Tibial nerve (tissue), 4 donors: ENCODE data around the gene OR5AU1. TPM values are rescaled to one million over a fixed set of nuclear protein-coding genes. Genes with fewer than 3 reads are reported as not detected.

Experiments
- DNase-seq, 2 donors: peaks; one replicate each; pipeline ENCODE4 v3.0.0-alpha.2; 2019; ENCODE audit warnings: low spot score in 2 of 2
- H3K27ac ChIP-seq, 4 donors: fragments of 200-600 bp; sonication (generic) in 3 of 4; one replicate each; pipeline ENCODE4 v1.5.1; 2017 to 2019; ENCODE audit warnings: mild to moderate bottlenecking in 1 of 4
- H3K27me3 ChIP-seq, 2 donors: fragments of 200-600 bp; sonication (generic) in 1 of 2; one replicate each; pipeline versions ENCODE4 v1.5.1 to v1.6.0; 2017 to 2019
- H3K36me3 ChIP-seq, 3 donors: fragments of 200-600 bp; sonication (generic); one replicate each; pipeline ENCODE4 v1.5.1; 2018 to 2019
- H3K4me1 ChIP-seq, 4 donors: fragments of 200-600 bp; sonication (generic) in 3 of 4; one replicate each; pipeline ENCODE4 v1.5.1; 2017 to 2019
- H3K4me3 ChIP-seq, 4 donors: fragments of 200-600 bp; sonication (generic) in 3 of 4; one replicate each; pipeline ENCODE4 v1.5.1; 2017 to 2019; ENCODE audit warnings: mild to moderate bottlenecking in 1 of 4, moderate library complexity in 1 of 4
- H3K9me3 ChIP-seq, 4 donors: fragments of 200-600 bp; sonication (generic) in 3 of 4; one replicate each; pipeline ENCODE4 v1.5.1; 2017 to 2019
- CTCF ChIP-seq, 5 experiments: fragments of 200-600 bp in 3 of 5; fragments of 450-650 bp in 2 of 5; sonication (generic) in 3 of 5; IDR thresholded peaks; one replicate each; pipeline ENCODE4 v1.5.1; 2016 to 2019; ENCODE audit warnings: antibody characterized with exemption in 5 of 5, mild to moderate bottlenecking in 3 of 5, moderate library complexity in 2 of 5
- EP300 ChIP-seq, 2 donors: sonication (generic); formaldehyde crosslinking; IDR thresholded peaks; one replicate each; pipeline ENCODE4 v1.6.1; 2017; ENCODE audit warnings: antibody characterized with exemption in 2 of 2, mild to moderate bottlenecking in 1 of 2
- POLR2A ChIP-seq, 2 donors: fragments of 450-650 bp; IDR thresholded peaks; one replicate each; pipeline ENCODE4 v1.6.1; 2017; ENCODE audit warnings: antibody characterized with exemption in 2 of 2, mild to moderate bottlenecking in 2 of 2, moderate library complexity in 2 of 2
- WGBS, 2 donors: methylation state at CpG; one replicate each; pipeline ENCODE4 v1.1.5; 2018; 5-methylcytosine and 5-hydroxymethylcytosine counted together
- total RNA-seq, 4 donors: library from RNA; depleted of rRNA; stranded (reverse); fragments of >200 nt; gene quantifications; one replicate each; pipeline ENCODE4 v1.1.0, GENCODE V29; 2016

The OR5AU1 gene
- total RNA-seq: under 1 TPM in 1 of 4 donors, not detected in 3; 0.39 TPM

DNA sequence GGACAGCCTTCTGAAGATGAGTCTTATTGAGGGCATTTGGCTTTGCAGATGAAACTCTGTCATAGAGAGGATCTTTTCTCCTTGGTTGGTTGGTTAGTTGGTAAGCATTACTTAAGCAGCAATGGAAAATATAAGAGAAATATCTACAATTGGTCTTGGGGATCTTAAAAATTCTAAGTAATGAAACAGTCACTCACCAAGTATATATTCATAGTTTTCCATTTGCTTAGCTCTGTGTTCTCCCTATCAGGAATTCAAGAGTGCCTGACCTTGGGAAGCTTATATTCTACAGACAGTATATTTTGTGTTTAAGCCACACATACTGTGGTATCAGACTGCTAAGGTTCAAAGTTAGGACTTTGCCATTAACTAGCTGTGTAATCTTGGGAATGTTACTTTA lies at the start of gene OR5AU1:
TSS of gene OR5AU1 (minus strand) at position 101 of the 400 bp plus-strand sequence. CDS start 191 bp downstream, outside the sequence.
- H3K4me1 ChIP-seq: no peaks in the 10 kb centered on the region
- no peaks in the 10 kb centered on the region for H3K27me3 ChIP-seq
- TF ChIP-seq EP300 (IDR thresholded peaks at IDR 0.05): no peak
- TF ChIP-seq CTCF (IDR thresholded peaks at IDR 0.05): no peak
- TF ChIP-seq POLR2A (IDR thresholded peaks at IDR 0.05): no peak
- no peaks in the 10 kb centered on the region for H3K9me3 ChIP-seq
- no peaks in the 10 kb centered on the region for H3K36me3 ChIP-seq
- H3K27ac ChIP-seq: no peak within 1 kb of the TSS
- H3K4me3 ChIP-seq: no peak within 1 kb of the TSS
- DNase-seq: no peak

DNA sequence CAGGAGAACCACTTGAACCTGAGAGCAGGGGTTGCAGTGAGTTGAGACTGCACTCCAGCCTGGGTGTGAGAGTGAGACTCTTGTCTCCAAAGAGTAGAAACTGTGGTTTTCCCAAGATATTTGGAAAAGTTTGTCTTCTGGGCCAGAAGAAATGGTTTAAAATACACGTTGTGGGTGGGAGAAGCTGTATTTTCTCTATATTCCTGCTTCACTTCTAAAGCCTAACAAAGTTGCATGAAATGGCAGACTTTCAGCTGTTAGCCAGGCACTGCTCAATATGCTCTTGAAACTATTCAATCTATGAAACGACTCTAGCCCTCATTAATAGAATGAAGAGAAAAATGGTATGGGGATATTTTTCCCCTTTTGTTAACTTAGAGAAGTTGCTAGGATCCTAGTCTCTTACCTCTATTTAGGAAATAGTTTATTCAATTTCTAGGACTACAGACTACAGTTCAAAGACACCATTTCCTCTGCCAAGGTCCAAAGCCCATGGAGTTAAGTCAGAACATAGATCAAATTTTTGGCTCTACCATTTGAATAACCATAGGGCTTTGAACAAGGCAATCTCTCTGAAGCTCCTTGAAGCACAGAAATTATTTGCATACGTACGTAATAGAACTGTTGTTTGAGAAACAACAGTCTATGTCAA lies 49.3 kb upstream of the OR5AU1 start:
- Histone ChIP-seq H3K4me3 (no peak overlapping the region), H3K4me1 (no peaks in the 10 kb centered on the region), H3K27ac (no peak overlapping the region), H3K27me3 (no peaks in the 10 kb centered on the region), H3K36me3 (peaks cover 0 to 56% (median 19%) of the 10 kb centered on the region in 3 donors), H3K9me3 (no peaks in the 10 kb centered on the region)
- 68 to 75% methylated on average over 4 of the region's 4 CpGs for WGBS, 2 donors
- no peak for TF ChIP-seq CTCF (IDR thresholded peaks at IDR 0.05)
- TF ChIP-seq EP300 (IDR thresholded peaks at IDR 0.05): no peak
- TF ChIP-seq POLR2A (IDR thresholded peaks at IDR 0.05): no peak
- DNase-seq: no peak

GRCh38 chr14:21204167-21205025 lies 48.5 kb upstream of the OR5AU1 start:
- Histone ChIP-seq H3K36me3 (peaks cover 0 to 48% (median 13%) of the 10 kb centered on the region in 3 donors), H3K27me3 (no peaks in the 10 kb centered on the region), H3K9me3 (no peaks in the 10 kb centered on the region), H3K27ac (no peak overlapping the region), H3K4me1 (no peaks in the 10 kb centered on the region), H3K4me3 (no peak overlapping the region)
- 82 to 86% methylated on average over 8 of the region's 8 CpGs for WGBS, 2 donors
- no peak for DNase-seq
- TF ChIP-seq EP300 (IDR thresholded peaks at IDR 0.05): no peak
- TF ChIP-seq POLR2A (IDR thresholded peaks at IDR 0.05): no peak

- no peak overlapping the region for H3K4me3 ChIP-seq
- whole genome bisulfite sequencing, 2 donors: 63 to 64% methylated on average over 8 of the region's 8 CpGs
- no peaks in the 10 kb centered on the region for H3K4me1 ChIP-seq
- H3K9me3 ChIP-seq: no peaks in the 10 kb centered on the region
- no peak for DNase-seq
- peaks cover 0 to 40% (median 5%) of the 10 kb centered on the region in 3 donors for H3K36me3 ChIP-seq
- no peak overlapping the region for H3K27ac ChIP-seq
- TF ChIP-seq EP300 (IDR thresholded peaks at IDR 0.05): no peak
- no peak for TF ChIP-seq POLR2A (IDR thresholded peaks at IDR 0.05)
- no peak for TF ChIP-seq CTCF (IDR thresholded peaks at IDR 0.05)
- H3K27me3 ChIP-seq: no peaks in the 10 kb centered on the region
Observed at GRCh38 chr14:21203470-21204166, 47.8 kb upstream of the OR5AU1 start.

DNA sequence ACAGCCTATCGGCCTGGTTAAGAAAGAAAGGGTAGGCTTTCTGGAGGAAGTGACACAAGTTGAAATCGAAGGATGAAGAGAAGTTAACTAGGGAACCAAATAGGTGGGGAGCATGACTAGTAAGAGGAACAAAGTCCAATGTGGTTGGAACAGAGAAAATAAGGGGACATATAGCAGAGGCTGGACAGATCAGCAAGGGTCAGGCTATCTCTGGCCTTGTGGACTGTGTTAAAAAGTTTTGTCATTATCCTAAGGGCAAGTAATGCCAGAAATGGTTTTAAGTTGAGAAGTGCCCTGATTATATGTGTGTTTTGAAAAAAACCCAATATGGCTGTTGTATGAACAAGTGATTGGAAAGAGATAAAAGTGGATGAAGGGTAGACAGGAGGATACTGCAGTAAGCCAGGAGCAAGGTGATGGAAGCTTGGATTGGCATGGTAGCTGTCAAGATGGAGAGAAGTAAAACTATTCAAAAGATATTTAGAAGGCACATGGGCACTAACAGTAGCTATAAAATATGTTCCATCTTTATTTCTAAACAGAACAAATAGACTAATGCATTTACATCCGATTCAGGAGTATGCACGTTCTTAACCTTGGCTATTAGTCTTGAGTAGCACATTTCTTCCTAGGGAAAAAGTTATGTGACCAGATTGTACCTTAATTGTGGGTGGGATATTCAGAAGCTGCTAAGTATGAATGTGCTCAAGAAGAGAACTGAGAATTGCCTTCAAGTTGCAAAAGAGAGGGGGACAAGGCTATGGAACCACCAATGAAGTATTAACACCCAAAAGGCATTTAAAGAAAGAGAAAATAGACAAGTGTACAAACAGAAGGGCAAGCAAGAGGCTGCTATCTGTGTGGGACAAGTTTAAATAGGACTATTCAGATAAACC lies 46.8 kb upstream of the OR5AU1 start:
- Histone ChIP-seq H3K9me3 (peaks cover 0 to 7% (median 0%) of the 10 kb centered on the region in 4 donors), H3K4me3 (no peak overlapping the region), H3K36me3 (peaks cover 0 to 31% (median 0%) of the 10 kb centered on the region in 3 donors), H3K27ac (no peak overlapping the region), H3K4me1 (no peaks in the 10 kb centered on the region), H3K27me3 (no peaks in the 10 kb centered on the region)
- TF ChIP-seq CTCF (IDR thresholded peaks at IDR 0.05) (no peak), EP300 (IDR thresholded peaks at IDR 0.05) (no peak), POLR2A (IDR thresholded peaks at IDR 0.05) (no peak)
- no peak for DNase-seq
- 84 to 91% methylated on average over 4 of the region's 4 CpGs for WGBS, 2 donors
